GM18520 (cell line): ENCODE results near the gene ZNF182.
"Not testable (repeated sequence)": the region's sequence is repeated elsewhere in the genome, so short reads cannot be mapped to it uniquely, and the experiment has no call there.

Source experiments
- ATAC-seq: cut with Tn5 transposase; IDR thresholded peaks from one replicate; pipeline ENCODE4 v1.9.1; 2021; ENCODE audit not compliant: unreplicated experiment

The ZNF182 gene

DNA sequence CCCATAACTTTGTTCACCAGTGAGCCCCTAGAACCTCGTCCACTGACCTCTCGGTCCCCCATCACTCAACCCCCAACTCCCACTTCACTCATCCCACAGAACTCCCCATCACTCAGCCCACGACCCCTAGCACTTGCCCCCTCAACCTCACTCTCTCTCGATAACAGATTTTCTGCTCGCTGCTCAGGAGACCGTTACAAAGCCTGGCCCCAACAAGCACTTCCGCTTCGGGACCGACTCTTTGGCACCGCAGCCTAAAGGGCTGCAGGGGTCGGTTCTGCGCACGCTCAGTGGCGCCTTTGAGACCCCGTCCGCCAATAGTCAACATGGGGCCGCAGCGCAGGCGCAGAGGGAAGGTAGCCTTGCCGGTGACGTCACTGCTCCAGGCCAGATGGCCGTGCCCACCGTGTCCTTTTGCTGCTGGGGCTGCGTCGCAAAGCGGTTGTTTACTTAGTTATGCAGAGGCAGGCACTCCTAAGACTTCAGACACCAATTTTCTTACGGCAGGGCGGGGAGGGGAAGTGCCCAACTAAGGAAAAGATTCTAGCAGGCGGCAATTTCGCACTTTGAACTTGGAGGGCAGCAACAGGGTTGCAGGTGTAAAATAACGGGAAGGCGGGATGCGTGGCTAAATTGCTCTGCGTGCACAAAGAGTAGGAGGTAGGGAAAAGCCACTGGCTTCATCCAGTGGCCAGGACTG lies at the start of gene ZNF182:
ZNF182 (minus strand) TSS at position 232 of the 700 bp plus-strand sequence. CDS start 1,380 bp downstream, outside the sequence.
- peak; percentile 87 for ATAC-seq

DNA sequence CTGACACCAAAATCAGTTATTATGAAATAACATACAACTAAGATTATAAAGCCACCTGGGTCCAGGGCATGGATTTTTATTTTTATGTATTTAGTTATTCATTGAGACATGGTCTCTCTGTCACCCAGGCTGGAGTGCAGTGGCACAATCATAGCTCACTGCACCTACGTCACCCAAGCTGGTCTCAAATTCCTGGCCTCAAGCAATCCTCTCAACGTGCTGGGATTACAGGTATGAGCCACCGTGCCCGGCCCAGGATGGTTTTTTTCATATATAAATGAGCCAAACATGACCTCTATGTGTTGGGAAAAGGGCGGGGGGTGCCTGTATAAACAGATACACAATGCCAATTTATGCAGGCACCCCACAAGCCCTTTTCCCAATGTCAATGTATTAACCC lies 43.1 kb upstream of the ZNF182 start:
- no peak for ATAC-seq

GRCh38 chrX:48045410-48046311 lies 41.9 kb upstream of the ZNF182 start:
- no peak for ATAC-seq

DNA sequence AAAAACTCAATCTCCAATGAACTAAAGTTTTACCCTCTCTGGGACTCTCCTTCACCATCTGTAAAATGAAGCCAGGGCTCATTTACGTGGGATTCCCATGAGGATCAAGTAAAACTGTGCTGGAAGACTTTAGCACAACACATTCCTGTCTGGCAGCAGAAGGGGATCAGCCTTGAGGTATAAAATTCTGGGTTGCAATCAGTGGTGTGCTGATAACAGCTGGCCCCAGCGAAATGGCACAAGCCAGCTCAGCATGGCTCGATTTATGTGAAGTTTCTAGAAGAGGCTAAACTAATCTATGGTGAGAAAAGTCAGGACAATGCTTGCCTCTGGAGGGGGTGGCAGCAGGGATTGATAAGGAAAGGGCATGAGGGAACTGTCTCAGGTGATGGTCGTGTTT lies 39.3 kb upstream of the ZNF182 start:
- no peak for ATAC-seq

GRCh38 chrX:48035891-48036290 lies 32.1 kb upstream of the ZNF182 start:
- no peak for ATAC-seq

- ATAC-seq = not testable (repeated sequence)
Measured at GRCh38 chrX:48030641-48031173, 26.9 kb upstream of the ZNF182 start.

GRCh38 chrX:48030237-48030636 lies 26.4 kb upstream of the ZNF182 start:
- ATAC-seq = no peak

DNA sequence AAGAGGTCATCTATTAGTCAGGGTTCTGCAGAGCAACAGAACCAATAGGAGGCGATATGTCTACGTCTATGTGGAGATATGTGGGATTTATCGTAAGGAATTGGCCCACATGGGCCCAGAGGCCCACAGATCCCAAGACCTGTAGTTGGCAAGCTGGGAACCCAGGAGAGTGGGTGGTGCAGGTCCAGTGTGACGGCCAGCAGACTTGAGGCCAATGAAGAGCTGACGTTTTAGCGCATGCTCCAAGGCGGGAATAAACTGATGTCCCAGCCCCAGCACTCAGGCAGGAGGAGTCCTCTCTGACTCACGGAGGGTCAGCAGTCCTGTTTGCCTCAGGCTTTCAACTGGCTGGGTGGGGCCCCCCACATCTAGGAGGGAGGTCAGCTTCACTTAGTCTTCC lies 24.3 kb upstream of the ZNF182 start:
- ATAC-seq = no peak

- ATAC-seq = not testable (repeated sequence)
Measured at GRCh38 chrX:48027545-48027944, 23.8 kb upstream of the ZNF182 start.

DNA sequence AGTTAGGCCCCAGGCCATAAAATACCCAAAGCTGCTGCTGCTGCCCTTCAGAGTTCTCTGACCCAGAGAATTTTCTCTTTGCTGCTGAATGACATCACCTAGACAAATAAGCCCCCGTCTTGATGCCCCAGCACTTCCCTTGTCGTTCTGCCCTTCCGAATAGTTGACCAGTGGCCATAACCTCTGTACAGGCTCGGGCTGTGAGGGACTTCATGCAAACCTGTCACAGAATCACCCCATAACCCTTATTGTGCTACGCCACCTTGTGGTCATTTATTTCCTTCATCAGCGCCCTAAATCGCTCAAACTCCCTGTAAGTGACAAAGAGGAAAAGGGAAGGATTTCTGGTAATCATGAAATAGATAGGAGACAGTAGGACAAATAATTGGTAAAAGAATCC lies 21.8 kb upstream of the ZNF182 start:
- ATAC-seq = no peak

- ATAC-seq = no peak
Measured at GRCh38 chrX:48022738-48023137, 18.9 kb upstream of the ZNF182 start.

- ATAC-seq = no peak
Measured at GRCh38 chrX:48022100-48022499, 18.3 kb upstream of the ZNF182 start.

- ATAC-seq = no peak
Measured at GRCh38 chrX:48021026-48021900, 17.5 kb upstream of the ZNF182 start.

- not testable (repeated sequence) for ATAC-seq
Measured at GRCh38 chrX:48020472-48020871, 16.7 kb upstream of the ZNF182 start.

DNA sequence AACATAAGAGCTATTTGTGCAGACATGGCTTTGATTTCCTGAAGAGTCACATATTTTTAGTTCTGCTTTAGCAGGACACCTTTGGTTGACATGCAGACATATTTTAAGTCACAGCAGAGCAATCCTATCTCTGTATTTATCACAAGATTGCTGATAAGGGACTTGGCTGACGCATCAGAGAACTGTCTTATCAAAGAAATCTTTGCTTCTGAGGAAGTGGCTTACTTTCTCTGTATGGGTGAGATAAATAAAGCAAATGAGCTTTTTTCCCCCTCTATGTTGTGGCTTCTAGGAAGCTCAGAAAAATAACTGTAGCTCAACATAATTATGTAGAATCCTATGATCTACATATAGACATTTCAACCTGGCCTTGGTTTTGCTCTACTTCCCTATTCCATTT lies 16.1 kb upstream of the ZNF182 start:
- not testable (repeated sequence) for ATAC-seq

- ATAC-seq = not testable (repeated sequence)
Measured at GRCh38 chrX:48016583-48017310, 13.0 kb upstream of the ZNF182 start.

DNA sequence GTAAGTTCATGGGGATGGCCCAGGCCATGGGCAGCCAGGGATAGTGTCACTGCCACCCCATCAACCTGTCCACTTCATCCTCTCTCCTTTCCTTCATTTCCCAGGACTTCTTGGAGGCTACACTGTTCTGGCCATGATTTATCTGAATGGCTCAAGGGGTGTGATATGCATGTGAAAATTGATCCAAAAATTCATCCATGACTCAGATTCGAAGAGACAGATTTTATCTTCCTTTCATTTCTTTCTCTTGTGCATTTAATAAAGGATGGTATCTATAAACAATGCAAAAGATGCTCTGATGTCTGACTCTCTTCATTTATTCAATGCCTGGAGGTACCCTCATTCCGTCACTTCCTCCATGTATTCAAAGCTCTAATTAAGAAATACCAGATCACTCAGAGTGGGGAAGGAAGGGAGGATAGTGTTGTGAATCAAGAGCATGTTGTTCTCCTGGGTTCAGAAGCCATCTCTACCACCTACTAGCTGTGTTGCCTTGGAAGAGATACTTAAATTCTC lies 5.7 kb upstream of the ZNF182 start:
- not testable (repeated sequence) for ATAC-seq

DNA sequence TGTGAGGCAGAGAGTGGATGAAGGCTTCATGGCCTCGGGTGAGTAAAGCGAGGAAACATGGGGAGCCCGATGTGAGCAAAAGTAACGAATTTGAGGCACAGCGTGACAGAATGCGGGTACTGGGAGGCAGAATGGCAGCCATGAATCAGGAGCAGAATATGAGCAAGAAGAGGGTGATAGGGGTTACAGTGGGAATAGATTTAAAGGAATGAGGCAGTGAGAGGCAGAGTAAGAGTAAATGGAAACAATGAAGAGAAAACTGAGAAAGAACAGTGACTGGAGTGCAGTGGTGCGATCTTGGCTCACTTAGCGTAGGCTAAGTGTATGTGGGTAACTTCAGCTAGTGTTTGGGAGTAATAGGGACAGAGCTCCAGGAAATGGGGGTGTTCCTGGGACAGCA lies 2.9 kb upstream of the ZNF182 start, which contains the start of gene SPACA5:
SPACA5 (plus strand) TSS at position 301 of the 400 bp plus-strand sequence. CDS start 815 bp downstream, outside the sequence.
- not testable (repeated sequence) for ATAC-seq

- no peak for ATAC-seq
Measured at GRCh38 chrX:48003367-48003757, 427 bp downstream of the ZNF182 start.

GRCh38 chrX:48002929-48003328 lies 860 bp downstream of the ZNF182 start:
- no peak for ATAC-seq
